Peyer's patch (tissue), 4 donors: ENCODE measurements around the gene TEDC1. TPM values are rescaled to one million over a fixed set of nuclear protein-coding genes. Genes with fewer than 3 reads are reported as not detected.

Experiments used
- DNase-seq, 3 donors: peaks; one replicate each; pipeline ENCODE4 v3.0.0-alpha.2; 2017 to 2019
- H3K27ac ChIP-seq, 4 donors: fragments of 200-600 bp; sonication (generic); one replicate each; pipeline ENCODE4 v1.5.1; 2016 to 2019
- H3K27me3 ChIP-seq, 2 donors: fragments of 200-600 bp; sonication (generic); one replicate each; pipeline ENCODE4 v1.5.1; 2019
- H3K36me3 ChIP-seq, 3 donors: fragments of 200-600 bp; sonication (generic); one replicate each; pipeline ENCODE4 v1.5.1; 2016 to 2019
- H3K4me1 ChIP-seq, 4 donors: fragments of 200-600 bp; sonication (generic); one replicate each; pipeline ENCODE4 v1.5.1; 2016 to 2019
- H3K4me3 ChIP-seq, 4 donors: fragments of 200-600 bp; sonication (generic); 1 replicate in 3 of 4; 2 replicates in 1 of 4; pipeline ENCODE4 v1.5.1; 2016 to 2019; ENCODE audit warnings: mild to moderate bottlenecking in 1 of 4
- H3K9me3 ChIP-seq, 4 donors: fragments of 200-600 bp; sonication (generic); one replicate each; pipeline ENCODE4 v1.5.1; 2016 to 2019; ENCODE audit warnings: mild to moderate bottlenecking in 1 of 4
- POLR2A ChIP-seq, 2 donors: fragments of 450-650 bp; IDR thresholded peaks; one replicate each; pipeline ENCODE4 v1.5.1; 2017; ENCODE audit warnings: antibody characterized with exemption in 2 of 2, mild to moderate bottlenecking in 2 of 2, moderate library complexity in 2 of 2
- total RNA-seq, 4 donors: library from RNA; depleted of rRNA; stranded (reverse); fragments of >200 nt; gene quantifications; one replicate each; pipeline ENCODE4 v1.1.0, GENCODE V29; 2016
- TF ChIP-seq, protein P1 (sequence below), 6 experiments: fragments of 450-650 bp in 4 of 6; fragments of 200-600 bp in 2 of 6; sonication (generic) in 1 of 6; IDR thresholded peaks; one replicate each; pipeline ENCODE4 v1.5.1; 2017 to 2019; ENCODE audit warnings: antibody characterized with exemption in 6 of 6, mild to moderate bottlenecking in 3 of 6, moderate library complexity in 1 of 6

TEDC1 gene
- total RNA-seq, 4 donors from 2014 or later = 7.0 to 42.1 (median 15.1) TPM

DNA sequence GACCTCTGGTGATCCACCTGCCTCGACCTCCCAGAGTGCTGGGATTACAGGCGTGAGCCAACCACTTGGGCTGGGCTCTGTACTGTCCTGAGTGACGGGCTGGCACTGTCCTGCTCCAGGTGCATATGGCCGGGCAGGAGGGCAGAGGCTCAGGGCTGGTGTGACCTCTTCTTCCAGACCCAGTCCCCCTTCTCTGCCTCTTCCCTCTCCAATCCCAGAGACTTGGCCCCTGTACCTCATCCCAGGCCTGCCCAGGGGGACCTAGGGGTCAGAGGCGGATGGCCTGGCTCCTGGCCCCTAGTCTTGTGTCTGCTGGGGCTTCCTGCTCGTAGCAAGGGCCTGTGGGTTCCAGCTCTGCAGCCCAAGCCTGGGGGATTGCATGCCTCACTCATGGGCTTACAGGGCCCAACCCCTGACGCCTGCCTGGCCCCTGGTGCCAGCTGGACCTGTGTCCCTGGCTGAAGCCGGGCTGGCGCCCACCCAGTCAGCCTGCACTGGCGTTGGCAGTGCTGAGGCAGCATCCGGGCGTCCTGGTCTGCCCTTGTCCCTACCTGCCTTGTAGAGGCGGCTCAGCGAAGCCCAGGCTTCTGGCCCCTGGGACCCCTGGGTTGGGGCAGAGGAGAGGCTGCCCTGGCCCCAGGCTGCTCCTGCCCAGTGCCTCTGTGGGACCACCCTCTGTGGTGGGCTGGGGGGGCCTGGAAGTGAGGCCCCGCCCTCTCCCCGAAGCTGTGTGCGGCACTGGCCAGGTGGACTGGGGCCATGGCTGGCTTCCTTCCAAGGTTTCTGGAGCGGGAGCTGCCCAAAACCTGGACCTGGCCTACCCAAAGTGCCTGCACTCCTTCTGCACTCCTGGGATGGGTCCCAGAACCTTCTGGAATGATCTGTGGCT, 4.3 kb downstream of the TEDC1 start:
- TF ChIP-seq, protein P1, sequence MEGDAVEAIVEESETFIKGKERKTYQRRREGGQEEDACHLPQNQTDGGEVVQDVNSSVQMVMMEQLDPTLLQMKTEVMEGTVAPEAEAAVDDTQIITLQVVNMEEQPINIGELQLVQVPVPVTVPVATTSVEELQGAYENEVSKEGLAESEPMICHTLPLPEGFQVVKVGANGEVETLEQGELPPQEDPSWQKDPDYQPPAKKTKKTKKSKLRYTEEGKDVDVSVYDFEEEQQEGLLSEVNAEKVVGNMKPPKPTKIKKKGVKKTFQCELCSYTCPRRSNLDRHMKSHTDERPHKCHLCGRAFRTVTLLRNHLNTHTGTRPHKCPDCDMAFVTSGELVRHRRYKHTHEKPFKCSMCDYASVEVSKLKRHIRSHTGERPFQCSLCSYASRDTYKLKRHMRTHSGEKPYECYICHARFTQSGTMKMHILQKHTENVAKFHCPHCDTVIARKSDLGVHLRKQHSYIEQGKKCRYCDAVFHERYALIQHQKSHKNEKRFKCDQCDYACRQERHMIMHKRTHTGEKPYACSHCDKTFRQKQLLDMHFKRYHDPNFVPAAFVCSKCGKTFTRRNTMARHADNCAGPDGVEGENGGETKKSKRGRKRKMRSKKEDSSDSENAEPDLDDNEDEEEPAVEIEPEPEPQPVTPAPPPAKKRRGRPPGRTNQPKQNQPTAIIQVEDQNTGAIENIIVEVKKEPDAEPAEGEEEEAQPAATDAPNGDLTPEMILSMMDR (IDR thresholded peaks at IDR 0.05) = no peak
- TF ChIP-seq POLR2A (IDR thresholded peaks at IDR 0.05) = no peak
- DNase-seq = peak in 1 of 3 donors; percentile 45
- no peak overlapping the region for H3K27ac ChIP-seq

DNA sequence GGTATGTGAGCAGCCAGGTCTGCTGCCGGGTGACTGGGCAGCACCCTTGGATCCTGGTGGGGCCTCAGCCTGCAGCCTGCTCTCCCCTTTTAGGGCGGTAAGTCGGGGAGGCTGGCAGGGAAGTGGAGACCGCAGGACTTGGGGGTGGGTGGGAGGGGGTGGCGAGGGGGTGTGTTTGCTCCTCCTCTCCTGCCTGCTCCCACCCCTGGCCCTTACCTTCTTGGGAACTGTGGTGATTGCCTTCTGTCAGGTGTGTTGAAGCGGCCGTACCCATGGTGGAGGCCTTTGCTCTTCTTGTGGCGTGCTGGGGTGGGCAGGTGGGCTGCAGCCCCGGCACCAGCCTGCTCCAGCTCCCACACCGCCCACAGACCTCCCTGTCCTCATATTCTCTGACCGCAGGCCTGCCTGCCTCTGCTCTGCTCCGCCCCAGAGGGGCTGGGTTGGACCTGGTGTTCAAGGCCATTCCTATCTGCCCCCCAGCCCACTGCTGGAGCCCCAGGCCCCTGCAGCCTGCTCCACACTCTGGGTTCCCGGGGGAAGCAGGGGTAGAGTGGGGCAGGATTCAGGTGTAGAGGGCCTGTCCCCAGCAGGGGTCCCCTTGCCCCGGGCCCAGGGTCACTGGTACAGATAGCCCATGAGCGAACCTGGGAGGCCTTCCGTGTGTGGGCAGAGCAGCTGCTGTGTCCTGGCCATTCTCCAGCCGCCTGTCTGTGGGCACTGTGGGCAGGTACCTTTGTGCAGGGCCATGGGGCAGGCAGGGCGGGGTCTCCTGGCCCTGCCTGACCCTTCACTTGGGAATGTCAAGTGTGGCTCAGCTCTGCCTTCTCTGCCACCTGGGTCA, 5.2 kb downstream of the TEDC1 start:
- Histone ChIP-seq H3K4me3 (no peak overlapping the region), H3K4me1 (peaks cover 0 to 9% (median 4%) of the 10 kb centered on the region in 4 donors), H3K27me3 (no peaks in the 10 kb centered on the region), H3K36me3 (peaks cover 0 to 17% (median 0%) of the 10 kb centered on the region in 3 donors), H3K27ac (no peak overlapping the region), H3K9me3 (no peaks in the 10 kb centered on the region)
- DNase-seq = no peak
- TF ChIP-seq, protein P1 (IDR thresholded peaks at IDR 0.05) = no peak
- no peak for TF ChIP-seq POLR2A (IDR thresholded peaks at IDR 0.05)

More for the DNA sequence above, 4.3 kb downstream of the TEDC1 start:
- Histone ChIP-seq H3K36me3 (peaks cover 0 to 17% (median 0%) of the 10 kb centered on the region in 3 donors), H3K9me3 (no peaks in the 10 kb centered on the region), H3K4me3 (no peak overlapping the region), H3K27me3 (no peaks in the 10 kb centered on the region), H3K4me1 (peaks cover 0 to 9% (median 4%) of the 10 kb centered on the region in 4 donors)

DNA sequence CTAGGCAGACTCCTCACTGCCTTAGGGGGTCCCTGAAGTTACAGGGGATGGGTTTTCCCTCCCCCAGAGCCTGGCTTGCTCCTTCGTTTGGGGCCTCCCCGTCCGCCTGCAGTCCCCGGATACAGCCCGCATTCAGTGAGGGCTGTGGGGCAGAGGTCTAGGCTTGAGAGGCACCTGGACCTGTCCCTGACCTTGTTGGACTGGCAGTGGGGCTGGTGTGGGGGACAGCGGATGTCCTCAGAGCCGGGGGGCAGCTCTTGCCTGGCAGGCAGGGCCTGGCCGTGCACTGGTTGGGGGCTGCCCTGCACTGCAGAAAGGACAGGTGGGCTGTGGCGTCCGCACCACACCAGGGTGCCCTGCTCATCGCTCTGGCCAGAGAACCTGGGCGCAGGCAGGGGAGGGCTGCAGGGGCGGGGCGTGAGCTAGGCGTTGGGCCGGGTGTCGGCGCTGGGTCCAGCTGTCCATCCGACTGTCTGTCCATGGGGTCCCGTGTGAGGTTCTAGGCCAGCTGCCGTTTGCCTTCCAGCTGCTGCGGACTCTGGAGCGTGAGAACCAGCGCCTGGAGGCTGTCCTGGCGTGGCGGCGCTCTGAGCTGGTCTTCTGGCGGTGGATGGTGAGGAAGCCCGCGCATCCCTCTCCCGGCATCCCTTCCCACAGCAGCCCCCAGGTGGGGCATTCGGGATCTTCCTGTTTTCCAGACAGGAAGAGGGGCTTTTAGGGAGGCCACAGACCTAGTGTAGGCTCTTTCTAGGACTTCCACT, 6.0 kb downstream of the TEDC1 start:
- no peaks in the 10 kb centered on the region for H3K27me3 ChIP-seq
- no peak overlapping the region for H3K4me3 ChIP-seq
- DNase-seq = no peak
- H3K27ac ChIP-seq = no peak overlapping the region
- H3K36me3 ChIP-seq = peaks cover 0 to 17% (median 0%) of the 10 kb centered on the region in 3 donors
- H3K4me1 ChIP-seq = peaks cover 0 to 3% (median under 1%) of the 10 kb centered on the region in 4 donors
- no peaks in the 10 kb centered on the region for H3K9me3 ChIP-seq
- TF ChIP-seq, protein P1 (IDR thresholded peaks at IDR 0.05) = no peak
- no peak for TF ChIP-seq POLR2A (IDR thresholded peaks at IDR 0.05)

DNA sequence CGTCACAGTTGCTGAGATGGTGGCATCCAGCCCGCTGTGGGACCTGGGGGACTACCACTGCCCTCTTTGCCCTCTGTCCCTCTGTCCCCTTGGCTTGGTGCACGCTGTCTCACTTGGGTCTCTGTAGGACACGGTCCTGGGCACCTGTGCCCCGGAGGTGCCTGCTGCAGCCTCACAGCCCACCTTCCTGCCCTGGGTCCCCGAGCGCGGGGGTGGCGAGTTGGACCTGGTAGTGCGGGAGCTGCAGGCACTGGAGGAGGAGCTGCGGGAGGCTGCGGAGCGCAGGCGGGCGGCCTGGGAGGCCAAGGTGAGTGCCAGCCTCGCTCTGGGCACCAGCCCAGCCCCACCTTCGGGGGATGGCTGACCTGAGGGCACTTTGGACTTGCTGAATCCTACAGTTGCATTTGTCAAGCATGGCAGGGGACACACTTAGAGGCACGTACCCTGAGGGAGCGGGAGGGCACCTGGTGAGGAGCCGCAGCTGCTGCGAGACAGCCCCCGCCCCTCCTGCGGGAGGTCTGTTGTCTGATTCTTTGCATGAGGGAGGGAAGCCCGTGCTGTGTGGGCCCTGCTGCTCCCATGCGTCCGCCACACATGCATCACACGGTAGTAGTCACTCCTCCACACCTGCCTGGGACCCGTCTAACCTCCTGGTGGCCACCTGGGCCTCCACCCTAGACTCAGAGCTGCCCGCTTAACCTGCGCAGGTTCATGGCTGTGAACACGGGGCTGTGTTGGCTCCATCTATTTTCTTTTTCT, 6.8 kb downstream of the TEDC1 start:
- TF ChIP-seq, protein P1 (IDR thresholded peaks at IDR 0.05) = no peak
- TF ChIP-seq POLR2A (IDR thresholded peaks at IDR 0.05) = no peak
- no peak for DNase-seq

More for the DNA sequence above, 6.8 kb downstream of the TEDC1 start:
- Histone ChIP-seq H3K27me3 (no peaks in the 10 kb centered on the region), H3K4me3 (no peak overlapping the region), H3K36me3 (peaks cover 0 to 14% (median 0%) of the 10 kb centered on the region in 3 donors), H3K9me3 (no peaks in the 10 kb centered on the region), H3K4me1 (no peaks in the 10 kb centered on the region), H3K27ac (no peak overlapping the region)
